Activated CD4-positive, alpha-beta T cell treated with anti-CD3 and anti-CD28 coated beads, Interleukin-2, Interleukin-6, amounts not matched to agents 100 ng/mL and 50 ng/mL, durations not matched to agents 16 hours and 8 hours (primary cell): ENCODE measurements around the gene SPATA2.
"Not testable (repeated sequence)": the region's sequence is repeated elsewhere in the genome, so short reads cannot be mapped to it uniquely, and the experiment has no call there.

Source experiments
- DNase-seq: peaks from one replicate; pipeline ENCODE4 v3.0.0-alpha.2; 2020

The SPATA2 gene

DNA sequence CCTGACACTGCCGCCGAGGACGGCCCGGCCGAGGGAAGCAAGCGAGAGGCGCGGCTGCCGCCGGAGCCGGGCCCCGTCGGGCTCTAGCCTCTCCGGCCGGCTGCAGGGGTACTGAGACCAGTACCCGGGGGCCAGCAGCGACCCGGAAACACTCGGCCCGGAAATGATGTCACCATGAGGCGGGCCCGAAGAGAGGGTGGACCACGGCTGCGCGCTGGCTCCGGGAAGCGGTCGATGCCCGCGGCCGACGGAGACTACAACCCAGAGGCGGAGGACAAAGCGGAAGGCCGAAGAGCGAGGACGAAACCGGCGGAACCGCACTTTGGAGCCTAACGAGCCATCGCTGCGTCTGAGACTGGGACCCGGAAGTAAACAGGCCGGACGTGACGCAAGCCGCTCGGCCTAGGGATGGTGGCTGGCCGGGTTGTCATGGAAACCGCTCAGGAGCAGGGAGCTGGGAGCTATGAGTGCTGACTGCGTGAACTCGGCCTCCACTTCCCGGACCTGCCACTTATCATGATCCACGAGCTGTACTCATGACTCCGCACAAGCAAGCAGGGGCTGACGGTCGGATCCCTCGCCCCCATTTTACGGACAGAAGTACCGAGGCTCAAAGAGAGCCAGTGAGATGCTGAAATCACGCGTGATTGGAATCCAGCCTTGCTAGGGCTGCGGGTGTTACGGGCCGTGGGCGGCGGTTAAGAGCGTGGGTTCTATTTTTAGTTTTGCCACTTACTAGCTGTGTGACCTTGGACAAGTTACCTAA lies at the start of gene SPATA2:
TSS of gene SPATA2 (minus strand) at position 150 of the 766 bp plus-strand sequence. CDS start 7,039 bp downstream, outside the sequence.
- DNase-seq, result peak; percentile 95

- DNase-seq, result no peak
Observed at GRCh38 chr20:49961413-49961812, 46.1 kb upstream of the SPATA2 start.

GRCh38 chr20:49957089-49957938 lies 42.0 kb upstream of the SPATA2 start:
- not testable (repeated sequence) for DNase-seq

- DNase-seq, result no peak
Observed at GRCh38 chr20:49956689-49957088, 41.4 kb upstream of the SPATA2 start.

DNA sequence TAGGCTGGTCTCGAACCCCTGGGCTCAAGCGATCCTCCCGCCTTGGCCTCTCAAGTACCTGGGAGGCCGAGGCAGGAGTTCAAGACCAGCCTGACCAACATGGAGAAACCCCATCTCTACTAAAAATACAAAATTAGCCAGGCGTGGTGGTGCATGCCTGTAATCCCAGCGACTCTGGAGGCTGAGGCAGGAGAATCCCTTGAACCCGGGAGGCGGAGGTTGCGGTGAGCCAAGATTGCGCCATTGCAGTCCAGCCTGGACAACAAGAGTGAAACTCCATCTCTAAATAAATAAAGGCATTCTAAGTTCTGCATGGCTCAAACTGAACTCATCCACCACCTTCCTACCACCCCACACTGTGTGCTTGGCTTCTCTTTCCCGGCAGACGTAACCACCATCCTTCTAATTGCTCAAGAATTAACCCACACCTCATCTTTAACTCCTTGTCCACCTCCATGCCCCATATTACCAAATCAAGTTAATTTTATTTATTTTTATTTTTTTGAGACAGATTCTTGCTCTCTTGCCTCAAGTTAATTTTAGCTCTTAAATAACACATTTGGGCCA lies 40.6 kb upstream of the SPATA2 start:
- DNase-seq, result not testable (repeated sequence)

DNA sequence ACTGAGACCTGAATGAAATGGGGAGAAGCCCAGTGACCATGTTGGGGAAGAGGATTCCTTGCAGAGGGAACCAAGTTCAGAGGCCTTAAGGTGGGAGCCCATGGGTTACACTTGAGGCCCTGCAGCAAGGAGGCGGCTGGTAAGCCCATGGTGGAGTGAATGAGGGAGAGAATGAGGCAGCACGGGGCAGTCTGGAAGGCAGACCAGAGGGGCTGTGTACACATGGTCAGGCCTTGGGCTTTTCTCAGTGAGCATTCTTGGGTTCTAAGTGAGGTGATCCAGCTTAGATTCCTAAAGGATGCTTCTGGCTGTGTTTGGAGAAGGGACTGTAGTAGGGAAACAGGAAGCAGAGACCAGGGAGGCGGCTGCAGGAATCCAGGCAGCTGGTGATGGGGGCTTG lies 39.8 kb upstream of the SPATA2 start:
- DNase-seq, result no peak

DNA sequence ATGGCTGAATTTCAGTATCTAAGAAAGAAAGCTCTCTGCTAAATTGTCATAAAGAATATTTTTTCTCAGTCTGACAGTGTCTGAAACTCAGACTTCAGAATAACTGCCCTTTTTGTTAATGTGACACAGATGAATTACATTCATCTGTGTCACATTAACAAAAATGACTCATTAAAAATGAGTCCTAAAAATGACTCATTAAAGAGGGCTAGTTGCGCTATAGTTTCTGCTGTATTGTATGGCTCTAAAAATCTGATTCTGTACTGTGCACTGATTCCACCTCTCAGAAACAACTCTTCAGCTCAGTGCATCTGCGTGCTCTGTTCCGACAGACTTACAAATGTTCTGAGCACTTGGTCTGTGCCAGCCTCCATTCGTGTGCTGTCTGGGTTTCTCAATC lies 35.8 kb upstream of the SPATA2 start:
- DNase-seq, result peak; percentile 46

DNA sequence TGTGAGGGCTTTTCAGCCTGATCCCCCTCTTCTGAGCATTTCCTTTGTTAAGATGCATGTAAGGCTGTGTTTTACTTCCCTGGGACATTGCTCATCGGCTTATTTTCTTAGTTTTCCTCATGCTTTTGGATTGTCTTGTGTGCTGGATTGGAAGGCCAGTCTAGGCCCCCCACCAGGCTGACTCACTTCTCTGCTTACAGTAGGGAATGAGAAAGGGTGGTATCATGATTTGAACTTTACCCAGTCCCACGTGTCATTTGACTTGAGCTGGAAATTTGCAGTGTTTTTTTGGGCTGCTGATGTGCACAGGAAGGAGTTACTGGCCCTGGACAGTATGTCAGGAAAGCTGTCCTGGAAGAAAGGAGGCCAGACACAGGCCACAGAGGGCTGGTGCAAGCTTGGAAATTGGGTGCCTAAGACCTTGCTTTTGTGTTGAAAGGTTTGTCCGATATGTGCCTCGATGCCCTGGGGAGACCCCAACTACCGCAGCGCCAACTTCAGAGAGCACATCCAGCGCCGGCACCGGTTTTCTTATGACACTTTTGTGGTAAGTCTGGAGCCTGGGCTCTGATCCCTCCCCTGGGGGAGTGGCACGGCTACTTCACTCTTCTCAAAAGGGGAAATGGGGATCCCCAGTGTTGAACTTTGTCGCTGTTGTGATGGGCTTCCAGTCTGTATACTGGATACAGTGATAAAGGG lies 33.6 kb upstream of the SPATA2 start:
- DNase-seq, result no peak

- DNase-seq, result no peak
Observed at GRCh38 chr20:49948178-49948577, 32.8 kb upstream of the SPATA2 start.

GRCh38 chr20:49945701-49946477 lies 30.6 kb upstream of the SPATA2 start:
- DNase-seq, result no peak

DNA sequence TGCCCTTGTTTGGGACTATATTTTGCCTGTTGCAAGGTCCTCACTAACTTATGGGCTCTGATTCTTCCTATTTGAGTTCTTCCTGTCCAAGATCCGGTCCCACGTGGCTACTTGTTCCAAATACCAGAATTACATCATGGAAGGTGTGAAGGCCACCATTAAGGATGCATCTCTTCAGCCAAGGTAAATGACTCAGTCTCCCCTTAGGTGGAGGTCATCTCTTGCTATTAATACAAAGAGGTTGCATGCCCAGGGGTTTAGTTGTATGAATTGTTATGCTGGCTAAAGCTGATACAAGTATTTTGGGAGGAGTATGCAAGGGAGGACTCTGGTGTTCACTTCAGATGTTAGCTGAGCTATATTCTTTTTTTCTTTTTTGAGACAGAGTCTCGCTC lies 30.0 kb upstream of the SPATA2 start:
- DNase-seq, result no peak

DNA sequence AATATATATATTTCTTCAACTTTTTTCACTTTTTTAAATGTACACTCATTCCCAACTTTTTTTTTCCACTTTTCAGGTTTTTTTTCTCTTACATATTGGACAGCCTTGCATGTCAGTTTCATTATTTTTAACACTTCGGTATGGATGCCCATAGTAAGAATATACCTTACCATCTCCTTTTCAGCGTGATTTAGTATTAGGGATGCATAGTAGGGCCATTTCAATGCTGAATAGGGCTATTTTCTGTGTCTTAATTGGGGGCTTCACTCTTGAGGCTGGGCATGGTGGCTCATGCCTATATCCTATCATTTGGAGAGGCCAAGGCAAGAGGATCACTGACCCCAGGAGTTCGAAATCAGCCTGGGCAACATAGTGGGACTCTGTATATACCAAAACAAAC lies 27.6 kb upstream of the SPATA2 start:
- no peak for DNase-seq

- DNase-seq, result no peak
Observed at GRCh38 chr20:49942303-49942702, 27.0 kb upstream of the SPATA2 start.

GRCh38 chr20:49941456-49941855 lies 26.1 kb upstream of the SPATA2 start:
- no peak for DNase-seq

DNA sequence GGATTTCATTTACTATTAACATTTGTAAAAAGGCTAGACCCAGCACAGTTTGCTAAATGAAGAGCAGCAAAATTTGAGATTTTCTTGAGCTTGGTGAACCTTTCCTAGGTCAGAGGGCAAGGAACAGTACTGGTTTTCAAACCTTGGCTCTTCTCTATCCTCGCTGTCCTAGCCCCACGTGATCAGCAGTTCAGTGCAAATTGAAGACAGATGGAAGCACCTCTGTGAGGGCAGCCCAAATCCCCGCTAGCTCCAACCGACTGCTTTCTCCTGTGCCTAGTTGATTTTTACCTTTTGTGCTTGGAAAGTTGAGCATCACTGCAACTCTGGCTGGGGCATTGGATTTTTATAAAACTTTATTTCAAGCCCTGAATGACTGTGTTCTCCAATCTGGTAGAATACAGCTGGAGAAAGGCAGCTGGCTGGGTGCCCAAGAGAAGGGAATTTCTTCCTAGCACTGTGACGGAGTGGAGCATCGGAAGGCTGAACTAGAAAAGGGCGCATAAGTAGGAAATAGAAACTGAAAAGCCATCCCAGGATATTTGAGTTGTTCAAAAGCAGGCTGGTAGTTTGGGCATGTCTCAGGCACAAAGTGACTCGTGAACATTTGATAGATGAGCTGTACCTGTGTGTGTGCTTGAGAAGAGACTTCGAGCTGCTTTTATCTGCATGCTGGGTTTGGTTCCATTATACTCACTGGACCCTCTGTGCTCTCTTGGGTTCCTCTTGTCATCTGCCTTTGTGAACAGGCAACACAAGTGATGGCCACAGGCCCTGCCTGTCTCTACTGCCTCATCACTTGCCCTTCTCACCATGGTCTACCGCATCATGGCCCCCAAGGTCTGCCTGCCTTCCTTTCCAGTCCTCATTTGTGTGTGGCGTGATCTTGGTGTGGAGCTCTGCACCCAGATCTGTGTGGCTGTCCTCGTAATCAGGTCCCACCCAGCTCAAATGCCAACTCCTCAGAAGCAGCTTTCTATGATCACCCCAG lies 23.1 kb upstream of the SPATA2 start:
- DNase-seq, result no peak

- DNase-seq, result peak; percentile 13
Observed at GRCh38 chr20:49937027-49937929, 21.9 kb upstream of the SPATA2 start.

DNA sequence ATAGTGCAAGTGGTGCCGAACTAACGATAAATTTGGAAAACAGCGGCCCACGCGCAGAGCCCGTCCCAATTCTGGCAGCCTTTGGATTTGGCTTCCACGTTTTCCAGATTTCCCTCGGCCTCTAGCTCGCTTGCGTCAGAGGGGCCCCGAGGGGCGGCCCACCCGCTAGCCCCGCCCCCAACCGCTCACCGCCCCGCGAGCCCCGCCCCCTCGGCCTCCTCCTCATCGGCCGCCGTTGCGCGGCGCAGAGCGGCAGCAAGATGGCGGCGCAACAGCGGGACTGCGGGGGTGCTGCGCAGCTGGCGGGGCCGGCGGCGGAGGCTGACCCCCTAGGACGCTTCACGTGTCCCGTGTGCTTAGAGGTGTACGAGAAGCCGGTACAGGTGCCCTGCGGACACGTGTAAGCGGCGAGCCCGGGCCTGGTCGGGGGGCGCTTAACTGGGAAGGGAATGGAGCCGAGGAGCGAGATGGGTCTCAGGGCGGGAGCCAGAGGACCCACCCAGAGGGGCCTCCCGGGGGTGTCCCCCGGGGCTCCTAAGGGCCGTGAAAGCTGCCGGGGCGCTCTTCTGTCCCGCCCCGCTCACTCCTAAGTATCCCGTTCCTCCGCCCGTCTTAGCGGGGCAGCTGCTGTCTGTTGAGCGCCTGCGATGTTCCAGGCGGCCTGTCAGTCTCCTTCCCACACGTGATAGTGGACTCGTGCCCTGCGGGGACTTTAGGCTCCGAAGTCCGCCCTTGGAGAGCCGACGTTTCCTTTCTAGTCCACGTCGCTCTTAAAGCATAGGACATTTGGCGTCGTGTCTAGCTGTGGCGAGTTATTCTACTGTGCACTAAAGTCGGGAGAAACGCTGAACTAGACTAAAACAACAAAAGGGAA lies 21.1 kb upstream of the SPATA2 start, which contains the start of gene RNF114:
TSS of gene RNF114 (plus strand) at position 245 of the 874 bp plus-strand sequence. CDS start at position 261, 16 bp downstream.
- DNase-seq, result peak; percentile 92

DNA sequence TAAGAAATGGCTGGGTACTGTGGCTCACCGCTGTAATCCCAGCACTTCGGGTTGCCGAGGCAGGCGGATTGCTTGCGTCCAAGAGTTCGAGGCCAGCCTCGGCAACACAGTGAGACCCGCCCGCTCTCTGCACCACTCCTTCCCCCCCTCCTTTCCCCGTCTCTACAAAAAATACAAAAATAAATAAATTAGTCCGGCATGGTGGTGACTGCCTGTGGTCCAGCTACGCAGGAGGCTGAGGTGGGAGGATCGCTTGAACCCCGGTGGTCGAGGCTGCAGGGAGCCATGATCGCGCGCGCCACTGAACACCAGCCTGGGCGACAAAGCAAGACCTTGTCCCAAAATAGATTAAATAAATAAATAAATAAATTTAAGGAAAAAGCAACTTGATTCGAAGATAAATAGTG lies 20.4 kb upstream of the SPATA2 start:
- DNase-seq, result no peak

DNA sequence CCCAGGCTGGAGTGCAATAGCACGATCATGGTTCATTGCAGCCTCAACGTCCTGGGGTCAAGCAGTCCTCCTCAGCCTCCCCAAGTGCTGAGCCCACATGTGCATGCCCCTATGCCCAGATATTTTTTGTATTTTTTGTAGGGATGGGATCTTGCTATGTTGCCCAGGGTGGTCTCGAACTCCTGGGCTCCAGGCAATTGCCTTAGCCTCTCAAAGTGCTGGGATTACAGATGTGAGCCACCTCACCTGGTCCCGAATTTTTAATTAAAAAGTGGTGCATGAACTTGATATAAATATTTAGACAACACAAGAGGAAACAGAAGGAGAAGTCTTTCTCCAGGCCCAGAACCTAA lies 13.8 kb upstream of the SPATA2 start:
- no peak for DNase-seq
